IPS DF 6.9 (cell line): Measurements from ENCODE around the gene PPP1R9A.

Experiments used
- DNase-seq: peaks from one replicate; pipeline ENCODE4 v3.0.0-alpha.2; 2013; ENCODE audit warnings: low read depth, low spot score
- H3K27ac ChIP-seq: one replicate; pipeline ENCODE4 v1.5.1; 2013; ENCODE audit warnings: low read length, control low read depth
- H3K27me3 ChIP-seq: 2 replicates; pipeline ENCODE4 v1.6.1; 2013; ENCODE audit warnings: mild to moderate bottlenecking, low read length; ENCODE audit not compliant: control insufficient read depth, insufficient read depth
- H3K36me3 ChIP-seq: 2 replicates; pipeline ENCODE4 v1.6.1; 2013; ENCODE audit warnings: low read length; ENCODE audit not compliant: control insufficient read depth, insufficient read depth
- H3K4me1 ChIP-seq: 2 replicates; pipeline ENCODE4 v1.6.1; 2013; ENCODE audit warnings: low read length; ENCODE audit not compliant: control insufficient read depth, insufficient read depth
- H3K4me3 ChIP-seq: 2 replicates; pipeline ENCODE4 v1.5.1; 2013; ENCODE audit warnings: mild to moderate bottlenecking, low read length
- H3K9me3 ChIP-seq: 2 replicates; pipeline ENCODE4 v1.6.1; 2013; ENCODE audit warnings: low read length, inconsistent platforms; ENCODE audit not compliant: control insufficient read depth, insufficient read depth
- WGBS: extraction: QIAGEN DNeasy Blood & Tissue Kit; methylation state at CpG from one replicate; pipeline ENCODE4 v1.1.7; 2013; ENCODE audit warnings: mixed read lengths, missing lambda C conversion rate; ENCODE audit not compliant: insufficient read length, insufficient coverage; 5-methylcytosine and 5-hydroxymethylcytosine counted together

Gene PPP1R9A

GRCh38 chr7:95056107-95056739, 148.8 kb downstream of the PPP1R9A start:
- no peaks in the 10 kb centered on the region for H3K4me1 ChIP-seq
- no peaks in the 10 kb centered on the region for H3K36me3 ChIP-seq
- no peaks in the 10 kb centered on the region for H3K9me3 ChIP-seq
- H3K4me3 ChIP-seq, result no peak overlapping the region
- WGBS, result no CpG with 5 or more reads among the region's 1 CpG
- no peaks in the 10 kb centered on the region for H3K27me3 ChIP-seq
- no peak overlapping the region for H3K27ac ChIP-seq
- DNase-seq, result no peak

DNA sequence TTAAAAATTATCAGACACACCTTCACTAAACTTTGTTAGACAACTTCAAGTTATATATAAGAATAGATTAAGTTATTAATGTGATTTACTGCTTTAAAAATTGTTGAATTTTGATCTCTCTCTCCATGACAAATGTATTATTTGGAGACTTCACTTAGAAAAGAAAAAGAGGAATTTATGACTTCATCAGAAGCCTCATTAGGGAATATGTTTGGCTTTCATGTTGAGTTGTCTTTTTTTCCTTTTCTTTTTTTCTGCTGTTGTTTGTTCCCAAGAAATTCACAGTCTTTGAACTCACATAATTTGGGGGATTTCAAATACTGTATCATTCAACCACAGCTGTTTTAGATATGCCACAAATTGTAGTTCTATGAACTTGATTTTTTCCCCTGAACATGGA, 149.5 kb downstream of the PPP1R9A start:
- Histone ChIP-seq H3K27me3 (no peaks in the 10 kb centered on the region), H3K36me3 (no peaks in the 10 kb centered on the region)

DNA sequence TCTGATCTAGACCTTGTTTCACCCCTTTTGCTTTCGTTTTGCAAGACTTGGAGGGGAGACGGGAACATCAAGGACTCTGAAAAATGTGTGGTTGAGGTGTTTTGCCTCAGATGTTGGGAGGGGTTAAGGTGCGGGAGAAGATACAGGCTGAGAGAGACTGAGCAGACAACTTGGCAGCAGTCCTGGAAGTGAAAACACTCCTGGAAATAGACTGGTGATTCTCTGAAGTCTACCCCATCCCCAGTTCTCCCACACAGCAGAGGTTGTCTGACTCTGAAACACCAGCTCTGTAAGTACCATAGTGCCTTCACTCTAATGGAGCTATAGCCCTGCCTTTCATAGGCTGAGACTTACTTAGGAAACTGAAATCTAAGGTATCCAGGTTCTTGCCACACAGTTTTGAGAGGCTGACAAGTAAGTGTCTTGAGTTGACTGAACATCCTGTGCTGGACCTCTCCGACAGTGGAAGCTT, 152.5 kb downstream of the PPP1R9A start:
- no CpG with 5 or more reads among the region's 4 CpGs for WGBS
- H3K27ac ChIP-seq, result no peak overlapping the region
- no peaks in the 10 kb centered on the region for H3K4me1 ChIP-seq
- no peaks in the 10 kb centered on the region for H3K9me3 ChIP-seq
- no peak overlapping the region for H3K4me3 ChIP-seq
- H3K27me3 ChIP-seq, result no peaks in the 10 kb centered on the region
- H3K36me3 ChIP-seq, result no peaks in the 10 kb centered on the region
- DNase-seq, result no peak

More for the DNA sequence above, 149.5 kb downstream of the PPP1R9A start:
- no peak overlapping the region for H3K4me3 ChIP-seq
- no peaks in the 10 kb centered on the region for H3K9me3 ChIP-seq
- H3K27ac ChIP-seq, result no peak overlapping the region
- H3K4me1 ChIP-seq, result no peaks in the 10 kb centered on the region
- no peak for DNase-seq

- no peak for DNase-seq
- no peaks in the 10 kb centered on the region for H3K4me1 ChIP-seq
- no peak overlapping the region for H3K4me3 ChIP-seq
- no peak overlapping the region for H3K27ac ChIP-seq
- H3K36me3 ChIP-seq, result no peaks in the 10 kb centered on the region
- H3K9me3 ChIP-seq, result no peaks in the 10 kb centered on the region
- no peaks in the 10 kb centered on the region for H3K27me3 ChIP-seq
Measured at GRCh38 chr7:95062901-95063300, 155.5 kb downstream of the PPP1R9A start.

DNA sequence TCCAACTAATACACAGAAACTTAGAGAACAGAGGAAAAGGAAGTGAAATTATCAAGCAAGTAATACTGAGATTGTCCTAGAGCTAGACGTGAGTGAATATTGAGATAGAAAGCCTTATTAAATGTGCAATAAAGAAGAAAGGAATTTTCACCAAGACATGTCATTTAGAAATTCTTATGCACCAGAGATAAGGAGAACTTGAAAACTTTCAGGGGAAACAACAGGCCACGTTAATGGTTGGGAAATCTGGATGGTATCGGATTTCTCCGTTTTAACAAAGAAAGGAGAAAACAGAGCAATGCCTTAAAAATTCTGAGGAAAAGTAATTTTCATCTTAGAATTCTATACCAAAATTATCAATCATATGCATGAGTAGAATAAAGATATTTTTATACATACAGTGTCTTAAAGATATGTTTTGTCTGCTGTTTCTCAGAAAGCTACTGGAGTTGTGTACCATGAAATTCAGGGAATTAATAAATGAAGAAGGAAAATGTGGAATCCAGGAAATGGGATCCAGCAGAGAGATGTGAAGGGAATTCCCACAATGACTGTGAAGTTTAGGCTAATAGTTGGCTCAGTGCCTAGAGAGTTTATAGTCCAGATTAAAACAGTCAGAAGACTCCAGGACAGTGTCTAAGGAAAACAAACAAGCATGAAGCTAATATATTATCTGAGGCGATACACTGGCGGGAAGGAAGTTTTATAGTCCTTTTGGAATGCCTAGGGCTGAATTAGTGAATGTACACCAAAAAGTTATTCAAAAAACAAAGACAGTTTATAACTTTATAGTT, 159.5 kb downstream of the PPP1R9A start:
- Histone ChIP-seq H3K27ac (no peak overlapping the region), H3K27me3 (no peaks in the 10 kb centered on the region), H3K4me1 (no peaks in the 10 kb centered on the region), H3K4me3 (no peak overlapping the region), H3K36me3 (no peaks in the 10 kb centered on the region), H3K9me3 (no peaks in the 10 kb centered on the region)
- no CpG with 5 or more reads among the region's 6 CpGs for WGBS
- no peak for DNase-seq

DNA sequence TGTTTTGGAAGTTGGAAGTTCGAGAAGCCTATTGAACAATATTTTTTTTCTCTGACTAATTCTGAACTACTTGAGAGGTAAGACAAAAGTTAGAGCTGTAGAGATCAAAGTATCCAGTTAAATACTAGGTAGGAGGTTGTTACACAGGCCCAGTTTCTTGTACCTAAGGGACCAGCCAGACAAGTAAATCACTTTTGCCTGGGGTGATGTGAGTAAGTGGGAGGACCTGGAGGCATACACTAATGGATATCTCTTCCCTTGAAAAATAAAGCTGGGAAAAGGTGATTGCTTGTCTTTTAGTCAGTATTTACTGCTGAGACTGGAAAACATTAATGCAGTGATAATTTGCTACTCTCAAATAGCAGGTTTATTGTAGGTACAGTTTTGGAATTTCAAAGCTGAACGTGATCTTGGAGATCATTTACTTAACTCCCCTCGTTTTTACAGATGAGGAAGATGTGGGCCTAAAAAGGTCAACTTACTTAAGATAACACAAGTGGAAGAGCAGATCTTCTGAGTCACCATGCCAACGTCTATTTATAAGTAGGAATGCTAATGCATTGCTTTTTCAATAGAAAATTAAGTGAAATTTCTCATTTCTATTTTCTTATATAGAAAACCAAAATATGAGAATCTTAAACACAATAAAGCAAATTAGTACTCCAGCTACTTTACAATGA, 181.3 kb downstream of the PPP1R9A start:
- Histone ChIP-seq H3K4me3 (no peak overlapping the region), H3K27ac (no peak overlapping the region), H3K36me3 (no peaks in the 10 kb centered on the region), H3K9me3 (no peaks in the 10 kb centered on the region), H3K27me3 (no peaks in the 10 kb centered on the region), H3K4me1 (no peaks in the 10 kb centered on the region)
- WGBS, result no CpG with 5 or more reads among the region's 4 CpGs
- no peak for DNase-seq

GRCh38 chr7:95089414-95090315, 182.3 kb downstream of the PPP1R9A start:
- no peaks in the 10 kb centered on the region for H3K4me1 ChIP-seq

GRCh38 chr7:95092324-95092723, 184.9 kb downstream of the PPP1R9A start:
- Histone ChIP-seq H3K36me3 (no peaks in the 10 kb centered on the region), H3K4me1 (no peaks in the 10 kb centered on the region), H3K27ac (no peak overlapping the region), H3K4me3 (no peak overlapping the region), H3K27me3 (no peaks in the 10 kb centered on the region), H3K9me3 (no peaks in the 10 kb centered on the region)
- WGBS, result no CpG with 5 or more reads among the region's 1 CpG
- DNase-seq, result no peak

More at GRCh38 chr7:95089414-95090315, 182.3 kb downstream of the PPP1R9A start:
- no peak overlapping the region for H3K27ac ChIP-seq
- no peak overlapping the region for H3K4me3 ChIP-seq
- no peaks in the 10 kb centered on the region for H3K36me3 ChIP-seq
- WGBS, result no CpG with 5 or more reads among the region's 4 CpGs
- no peaks in the 10 kb centered on the region for H3K27me3 ChIP-seq
- no peak for DNase-seq
- H3K9me3 ChIP-seq, result no peaks in the 10 kb centered on the region

DNA sequence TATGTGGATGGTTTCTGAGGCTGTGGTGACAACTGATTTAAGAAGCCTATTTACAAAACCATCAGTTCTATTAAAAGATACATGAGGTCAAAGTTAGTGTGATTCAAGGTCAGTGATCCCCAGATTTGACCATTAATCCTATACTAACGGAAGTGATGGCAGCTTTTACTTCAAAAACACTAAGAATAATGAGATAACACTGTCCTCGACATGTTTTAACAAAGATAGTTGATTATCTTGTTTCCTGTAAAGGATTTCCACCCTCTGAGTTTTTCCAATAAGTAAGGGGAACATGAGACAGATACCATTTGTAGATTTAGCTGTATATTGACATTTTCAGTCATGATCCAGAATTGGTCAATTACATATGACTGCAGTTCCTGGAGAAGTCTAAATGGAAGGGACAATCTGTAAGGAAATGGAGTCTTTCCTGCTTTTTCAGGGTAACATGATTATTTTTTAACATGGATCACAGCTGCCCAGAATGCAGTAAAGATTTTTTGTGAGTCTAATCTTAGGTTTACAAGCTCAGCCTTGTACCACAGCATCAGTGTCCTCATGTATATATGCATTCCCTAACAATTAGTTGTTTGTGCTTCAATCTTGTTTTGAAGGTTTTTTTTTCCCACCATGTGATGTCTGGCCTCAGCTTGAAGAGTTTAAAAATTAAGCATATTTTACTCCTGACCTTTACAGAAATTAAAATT, 188.0 kb downstream of the PPP1R9A start:
- DNase-seq, result no peak
- H3K36me3 ChIP-seq, result no peaks in the 10 kb centered on the region
- no CpG with 5 or more reads among the region's 2 CpGs for WGBS
- H3K4me3 ChIP-seq, result no peak overlapping the region
- no peaks in the 10 kb centered on the region for H3K4me1 ChIP-seq
- no peak overlapping the region for H3K27ac ChIP-seq
- no peaks in the 10 kb centered on the region for H3K9me3 ChIP-seq
- H3K27me3 ChIP-seq, result no peaks in the 10 kb centered on the region
